Measurements from ENCODE around the gene CKS2.
"Not testable (repeated sequence)": the region's sequence is repeated elsewhere in the genome, so short reads cannot be mapped to it uniquely, and the experiment has no call there.

CKS2 gene

DNA sequence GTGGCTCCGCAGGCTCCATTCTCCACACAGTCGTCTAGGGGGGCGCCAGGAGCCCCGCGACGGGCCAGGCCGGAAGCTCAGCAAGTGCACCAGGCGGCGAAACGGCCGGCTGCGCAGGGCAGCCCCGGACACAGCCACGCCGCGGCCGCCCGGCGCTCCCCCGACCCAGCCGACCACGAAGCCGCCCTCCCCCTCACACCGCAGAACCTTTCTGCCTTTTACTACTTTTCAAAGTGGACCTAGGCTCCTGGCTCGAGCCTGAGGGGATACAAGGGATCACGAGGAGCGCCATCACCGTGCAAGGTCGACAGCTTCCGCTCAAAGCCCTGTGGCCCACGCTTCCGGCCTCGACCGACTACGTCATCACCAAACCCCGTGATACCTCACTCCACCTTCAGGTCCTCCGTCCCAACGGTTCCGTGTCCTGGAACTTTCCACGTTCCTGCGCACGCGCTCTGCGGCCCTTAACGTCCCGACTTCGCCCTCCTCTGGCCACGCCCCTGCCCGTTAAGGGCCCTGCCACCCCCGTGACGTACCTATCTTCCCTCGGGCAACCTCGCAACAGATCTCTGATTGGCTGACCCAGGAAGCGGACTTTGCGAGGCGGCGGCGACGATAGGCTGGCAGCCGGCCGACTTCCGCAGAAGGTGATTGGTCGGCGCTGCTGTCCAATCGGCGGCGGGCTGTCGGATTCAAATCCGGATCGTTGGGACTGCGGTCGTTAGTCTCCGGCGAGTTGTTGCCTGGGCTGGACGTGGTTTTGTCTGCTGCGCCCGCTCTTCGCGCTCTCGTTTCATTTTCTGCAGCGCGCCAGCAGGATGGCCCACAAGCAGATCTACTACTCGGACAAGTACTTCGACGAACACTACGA is at the start of gene CKS2:
Gene CKS2, plus strand, starts transcription at position 721 of the 871 bp plus-strand sequence. Its CDS starts 98 bp downstream, at position 819.
- DNase-seq: peak; percentile 99

DNA sequence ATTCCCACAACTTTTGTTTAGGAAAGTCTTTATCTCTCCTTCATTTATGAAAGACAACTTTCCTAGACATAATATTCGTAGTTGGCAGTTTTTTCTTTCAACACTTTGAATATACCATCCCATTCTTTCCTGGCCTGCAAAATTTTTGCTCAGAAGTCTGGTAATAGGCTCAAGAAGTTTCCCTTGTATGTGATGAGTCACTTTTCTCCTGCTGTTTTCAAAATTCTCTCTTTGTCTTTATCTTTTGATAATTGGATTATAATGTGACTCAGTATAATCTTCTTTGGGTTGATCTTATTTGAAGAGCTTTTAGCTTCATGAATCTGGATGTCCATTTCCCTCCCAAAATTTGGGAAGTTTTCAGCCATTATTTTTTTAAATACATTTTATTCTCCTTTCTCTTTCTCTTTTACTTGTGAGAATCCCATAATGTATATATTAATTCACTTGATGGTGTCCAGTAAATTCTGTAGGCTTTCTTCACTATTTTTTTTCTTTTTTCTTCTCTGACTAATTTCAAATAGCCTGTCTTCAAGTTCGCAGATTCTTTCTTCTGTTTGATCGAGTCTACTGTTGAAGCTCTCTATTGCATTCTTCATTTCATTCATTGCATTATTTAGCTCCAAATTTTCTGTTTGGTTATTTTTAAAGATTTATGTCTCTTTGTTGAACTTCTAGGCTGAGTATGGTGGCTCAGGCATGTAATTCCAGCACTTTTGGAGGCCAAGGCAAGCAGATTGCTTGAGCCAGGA is 37.3 kb upstream of the CKS2 start:
- DNase-seq: no peak

DNA sequence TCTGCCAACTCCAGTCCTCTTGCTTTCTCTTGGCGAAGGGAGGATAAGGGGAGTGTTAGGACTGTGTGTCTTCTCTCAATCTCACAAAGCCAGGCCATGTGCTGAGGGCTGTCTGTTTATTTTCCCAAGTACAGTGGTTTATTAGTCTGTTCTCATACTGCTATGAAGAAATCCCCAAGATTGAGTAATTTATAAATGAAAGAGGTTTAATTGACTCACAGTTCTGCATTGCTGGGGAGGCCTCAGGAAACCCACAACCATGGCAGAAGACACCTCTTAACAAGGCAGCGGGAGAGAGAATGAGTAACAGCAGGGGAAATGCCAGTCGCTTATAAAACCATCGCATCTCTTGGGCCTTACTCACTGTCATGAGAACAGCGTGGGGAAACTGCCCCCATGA is 36.2 kb upstream of the CKS2 start:
- DNase-seq: no peak

DNA sequence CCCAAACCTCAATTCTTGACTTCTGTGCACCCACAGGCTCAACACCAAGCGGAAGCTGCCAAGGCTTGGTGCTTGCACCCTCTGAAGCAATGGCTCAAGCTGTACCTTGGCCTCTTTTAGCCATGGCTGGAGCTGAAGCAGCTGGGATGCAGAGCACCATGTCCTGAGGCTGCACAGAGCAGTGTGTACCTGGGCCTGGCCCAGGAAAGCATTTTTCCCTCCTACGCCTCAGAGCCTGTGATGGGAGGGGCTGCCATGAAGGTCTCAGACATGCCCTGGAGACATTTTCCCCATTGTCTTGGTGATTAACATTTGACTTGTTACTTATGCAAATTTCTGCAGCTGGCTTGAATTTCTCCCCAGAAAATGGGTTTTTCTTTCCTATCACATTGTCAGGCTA is 35.0 kb upstream of the CKS2 start:
- DNase-seq: not testable (repeated sequence)

DNA sequence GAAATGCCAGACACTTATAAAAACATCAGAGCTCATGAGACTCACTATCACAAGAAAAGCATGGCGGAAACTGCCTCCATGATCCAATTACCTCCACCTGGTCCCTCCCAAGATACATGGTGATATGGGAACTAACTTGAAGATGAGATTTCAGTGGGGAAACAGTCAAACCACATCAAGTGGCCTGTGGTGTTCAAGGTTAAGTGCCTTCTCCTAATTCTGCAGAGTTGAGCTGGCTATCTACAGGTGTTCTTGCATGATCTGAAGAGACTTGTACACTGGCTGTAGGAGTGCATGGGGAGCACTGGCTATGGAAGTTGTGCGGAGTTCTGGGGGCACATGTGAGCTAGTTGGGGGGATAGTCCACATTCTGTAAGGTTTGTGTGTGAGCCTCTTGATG is 34.0 kb upstream of the CKS2 start:
- DNase-seq: no peak

DNA sequence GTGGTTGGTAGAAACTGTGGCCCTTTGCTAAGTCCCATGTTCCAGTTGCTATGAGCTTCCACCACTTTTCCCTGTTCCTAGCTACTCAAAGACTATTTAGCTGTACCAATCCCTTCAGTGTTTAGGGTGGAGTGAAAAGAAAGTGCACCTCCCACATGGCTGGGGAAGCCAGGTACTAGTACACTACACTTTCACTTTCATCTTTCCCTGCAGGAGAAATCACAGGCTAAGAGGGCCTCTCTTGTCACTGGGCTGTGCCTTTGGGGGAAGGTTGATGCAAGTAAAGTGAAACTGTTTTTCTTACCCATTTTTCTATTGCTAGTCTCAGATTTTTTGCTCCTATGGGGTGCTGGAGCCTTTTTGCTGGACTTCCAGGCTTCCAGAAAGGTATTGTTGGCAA is 33.5 kb upstream of the CKS2 start:
- no peak for DNase-seq

DNA sequence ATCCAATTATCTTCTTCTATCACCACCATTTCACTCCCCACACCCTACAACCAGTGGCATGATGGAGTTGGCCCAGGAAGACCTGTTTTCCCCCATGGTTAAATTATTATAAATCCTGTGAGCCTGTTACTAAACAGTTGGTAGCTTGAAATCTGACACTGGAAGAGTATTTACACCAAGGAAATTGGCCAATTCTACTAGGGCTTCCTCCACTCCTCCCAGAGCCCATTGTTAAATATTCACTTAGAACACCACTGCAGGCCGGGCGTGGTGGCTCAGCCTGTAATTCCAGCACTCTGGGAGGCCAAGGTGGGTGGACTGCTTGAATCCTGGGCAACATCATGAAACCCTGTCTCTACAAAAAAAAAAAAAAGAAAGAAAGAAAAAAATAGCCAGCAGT is 32.4 kb upstream of the CKS2 start:
- no peak for DNase-seq

DNA sequence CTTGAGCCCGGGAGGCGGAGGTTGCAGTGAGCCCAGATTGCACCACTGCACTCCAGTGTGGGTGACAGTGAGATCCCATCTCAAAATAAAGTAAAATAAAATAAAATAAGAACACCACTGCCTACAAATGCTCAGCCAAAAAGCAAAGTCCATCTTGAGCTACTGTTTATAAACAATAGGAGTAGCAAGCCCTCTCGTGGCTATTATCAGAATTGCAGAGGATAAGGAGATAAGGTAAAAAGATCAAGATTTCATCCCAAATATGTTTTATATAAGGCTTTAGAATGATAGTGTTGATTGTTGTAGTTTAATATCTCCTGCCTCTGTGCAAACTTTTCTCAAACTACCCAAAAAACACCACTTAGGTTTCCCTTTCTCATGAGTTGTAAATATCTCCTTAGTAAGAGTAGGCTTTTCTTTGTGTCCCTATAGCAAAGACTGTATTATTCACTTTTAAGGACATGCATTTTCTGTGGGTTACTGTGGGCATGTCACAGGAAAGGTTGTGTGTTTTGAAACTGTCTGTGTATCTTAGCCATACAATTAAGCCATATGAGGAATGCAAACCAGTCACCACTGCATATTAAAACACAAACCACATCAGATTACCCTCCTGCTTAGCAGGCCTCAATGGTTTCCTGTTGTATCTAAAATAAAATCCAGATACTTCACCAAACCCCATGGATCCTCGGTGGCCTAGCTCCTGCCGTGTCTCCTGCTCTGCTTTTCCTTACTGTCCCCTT is 31.8 kb upstream of the CKS2 start:
- DNase-seq: no peak

DNA sequence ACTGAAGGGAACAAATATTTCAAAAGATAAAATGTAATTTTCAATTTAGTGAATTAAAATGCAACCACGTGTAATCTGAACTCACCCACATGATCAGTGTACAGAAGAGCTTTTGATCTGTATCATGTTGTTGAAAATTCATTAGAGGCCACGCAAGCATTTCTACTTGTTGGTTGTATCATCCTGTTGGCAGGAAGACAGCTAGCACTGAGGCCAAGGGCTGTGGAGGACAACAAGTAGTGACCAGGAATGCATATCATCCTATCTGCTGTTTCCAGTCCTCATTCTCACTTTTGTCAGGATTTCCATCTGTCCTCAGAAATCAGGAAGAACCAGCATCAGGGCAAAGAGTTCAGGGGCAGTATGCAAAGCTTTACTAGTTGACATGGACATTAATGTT is 29.9 kb upstream of the CKS2 start:
- no peak for DNase-seq

DNA sequence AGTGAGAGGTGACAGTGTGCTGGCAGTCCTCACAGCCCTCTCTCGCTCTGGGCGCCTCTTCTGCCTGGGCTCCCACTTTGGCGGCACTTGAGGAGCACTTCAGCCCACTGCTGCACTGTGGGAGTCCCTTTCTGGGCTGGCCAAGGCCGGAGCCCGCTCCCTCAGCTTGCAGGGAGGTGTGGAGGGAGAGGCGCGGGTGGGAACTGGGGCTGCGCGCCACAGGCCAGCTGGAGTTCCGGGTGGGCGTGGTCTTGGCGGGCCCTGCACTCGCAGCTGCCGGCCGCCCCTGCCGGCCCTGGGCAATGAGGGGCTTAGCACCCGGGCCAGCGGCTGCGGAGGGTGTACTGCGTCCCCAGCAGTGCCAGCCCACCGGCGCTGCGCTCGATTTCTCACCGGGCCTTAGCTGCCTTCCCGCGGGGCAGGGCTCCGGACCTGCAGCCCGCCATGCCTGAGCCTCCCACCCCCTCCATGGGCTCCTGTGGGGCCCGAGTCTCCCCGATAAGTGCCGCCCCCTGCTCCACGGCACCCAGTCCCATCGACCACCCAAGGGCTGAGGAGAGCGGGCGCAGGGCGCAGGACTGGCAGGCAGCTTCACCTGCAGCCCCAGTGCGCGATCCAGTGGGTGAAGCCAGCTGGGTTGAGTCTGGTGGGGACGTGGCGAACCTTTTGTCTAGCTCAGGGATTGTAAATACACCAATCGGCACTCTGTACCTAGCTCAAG is 28.6 kb upstream of the CKS2 start:
- not testable (repeated sequence) for DNase-seq

DNA sequence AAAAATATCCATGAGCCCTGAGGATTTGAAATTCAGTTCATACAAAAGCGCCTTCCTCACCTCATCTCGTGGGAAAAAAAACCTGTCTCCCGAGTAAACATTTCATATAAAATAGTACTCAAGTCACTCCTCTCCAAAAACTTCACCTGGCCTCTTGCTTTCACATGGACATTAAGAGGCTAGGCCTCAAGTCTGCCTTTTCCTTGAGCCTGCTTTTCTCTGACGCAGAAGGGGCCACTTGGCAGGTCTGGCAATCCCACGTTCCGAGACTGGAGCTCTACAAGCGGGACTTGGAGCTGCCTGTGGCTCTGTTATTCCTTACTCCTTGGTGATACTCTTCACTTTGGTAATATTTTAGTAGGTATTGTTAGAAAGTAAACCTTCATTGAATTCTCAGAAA is 26.9 kb upstream of the CKS2 start:
- no peak for DNase-seq

DNA sequence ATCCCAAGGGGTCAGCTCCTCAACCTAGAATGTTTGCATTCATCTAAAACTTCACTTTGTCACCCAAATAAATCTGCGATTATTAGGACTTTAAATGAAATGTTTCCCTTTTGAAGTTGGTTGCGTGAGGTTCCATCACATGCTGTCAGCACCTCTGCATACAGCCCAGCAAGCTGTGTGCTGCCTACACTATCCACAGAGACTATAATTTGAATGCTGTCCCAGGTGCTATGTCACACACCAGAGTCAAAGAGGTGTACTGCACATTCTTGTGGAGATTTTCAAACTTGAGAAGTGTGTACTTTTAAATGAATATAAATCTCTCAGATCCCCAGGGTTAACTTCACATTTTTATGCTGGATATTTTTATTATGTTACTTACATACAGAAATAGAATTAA is 19.3 kb upstream of the CKS2 start:
- no peak for DNase-seq

DNA sequence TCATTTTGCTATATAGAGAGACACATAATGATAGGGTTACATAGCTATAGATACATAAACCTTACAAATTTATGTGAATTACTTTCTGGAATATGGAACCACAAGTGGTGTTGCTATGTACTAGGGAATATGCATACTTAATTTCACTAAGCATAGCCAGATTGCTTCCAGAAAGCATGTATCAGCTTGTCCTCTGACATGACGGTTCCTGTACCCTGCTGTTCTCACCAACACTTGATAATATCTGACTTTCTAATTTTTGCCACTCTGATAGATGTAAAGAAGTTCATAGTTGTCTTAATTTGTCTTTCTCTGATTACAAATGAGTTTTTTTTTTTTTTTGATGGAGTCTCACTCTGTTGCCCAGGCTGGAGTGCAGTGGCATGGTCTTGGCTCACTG is 18.0 kb upstream of the CKS2 start:
- no peak for DNase-seq

DNA sequence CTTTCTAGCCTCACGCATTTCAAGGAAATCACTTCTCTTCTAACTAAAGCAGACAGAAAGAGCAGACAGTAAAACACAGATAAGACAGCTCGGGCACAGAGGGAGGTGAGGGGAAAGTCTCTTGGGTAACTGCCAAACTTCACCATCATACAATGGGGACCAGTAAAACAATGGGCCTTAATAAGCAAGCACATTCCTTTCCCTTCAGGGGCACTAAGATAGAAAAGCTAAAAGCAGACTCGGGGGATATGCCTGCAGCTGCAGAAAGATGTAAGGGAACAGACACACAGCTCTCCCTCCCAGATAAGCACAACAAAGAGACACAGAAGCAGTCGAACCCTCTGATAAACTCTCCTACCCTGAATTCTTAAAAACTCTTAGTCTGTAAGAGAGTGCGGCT is 15.6 kb upstream of the CKS2 start:
- DNase-seq: no peak

DNA sequence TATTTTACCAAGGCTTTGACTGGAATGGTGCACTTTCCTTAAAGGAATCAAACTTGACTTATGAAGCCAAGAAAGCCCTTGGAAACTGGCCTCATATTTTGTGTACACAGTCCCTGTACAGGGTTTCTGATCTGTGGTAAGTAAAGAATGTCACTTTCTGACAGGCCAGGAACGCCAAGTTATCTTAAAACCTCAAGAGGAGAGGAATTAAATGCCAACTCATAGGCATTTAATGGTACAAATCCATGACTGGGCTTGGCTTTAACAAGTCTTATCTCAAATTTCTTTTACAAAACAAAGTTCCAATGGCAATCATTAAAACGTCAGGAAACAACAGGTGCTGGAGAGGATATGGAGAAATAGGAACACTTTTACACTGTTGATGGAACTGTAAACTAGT is 9.0 kb upstream of the CKS2 start:
- DNase-seq: not testable (repeated sequence)

DNA sequence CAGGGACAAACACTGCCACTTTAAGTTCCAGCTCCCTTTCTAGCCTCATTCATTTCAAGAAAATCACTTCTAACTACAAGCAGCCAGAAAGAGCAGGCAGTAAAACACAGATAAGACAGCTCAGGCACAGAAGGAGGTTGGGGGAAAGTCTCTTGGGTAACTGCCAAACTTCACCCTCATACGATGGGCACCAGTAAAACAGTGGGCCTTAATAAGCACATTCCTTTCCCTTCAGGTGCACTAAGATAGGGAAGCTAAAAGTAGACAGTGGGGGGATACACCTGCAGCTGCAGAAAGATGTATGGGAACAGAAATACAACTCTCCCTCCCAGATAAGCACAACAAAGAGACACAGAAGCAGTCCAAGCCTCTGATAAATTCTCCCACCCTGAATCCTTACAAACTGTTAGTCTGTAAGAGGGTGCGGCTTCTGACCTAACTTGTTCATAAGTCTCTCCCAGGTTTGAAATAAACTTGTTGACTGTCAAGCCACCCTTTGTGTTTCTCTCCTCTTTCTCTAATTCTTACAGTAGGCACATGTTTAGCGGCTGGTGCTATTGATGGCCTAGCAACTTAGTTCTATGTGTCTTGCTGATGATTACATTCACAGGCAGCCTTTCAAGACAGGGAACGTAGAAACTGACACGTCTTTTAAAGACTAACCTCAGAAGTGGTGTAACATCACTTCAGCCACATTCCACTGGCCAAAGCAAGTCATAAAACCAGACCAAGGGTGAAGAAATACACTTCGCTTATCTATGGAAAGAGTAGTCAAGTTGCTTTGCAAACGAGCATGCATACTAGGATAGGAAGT is 6.8 kb upstream of the CKS2 start:
- no peak for DNase-seq

DNA sequence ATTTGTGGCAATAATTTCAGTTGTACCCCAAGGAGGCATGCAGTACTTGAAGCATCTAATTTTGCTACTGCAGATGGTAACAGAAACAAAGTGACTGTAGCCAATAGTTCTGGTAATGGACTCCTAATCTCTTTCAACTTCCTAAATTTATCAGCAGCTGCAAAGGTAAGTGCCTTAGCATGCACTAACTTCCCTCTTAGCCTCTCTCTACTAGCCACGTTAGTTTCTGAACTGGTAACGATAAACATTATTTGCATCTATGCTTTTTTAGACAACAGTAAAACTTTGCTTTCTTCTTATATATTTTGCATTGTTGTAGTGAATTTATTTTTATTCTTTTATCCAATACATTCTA is 6.2 kb upstream of the CKS2 start:
- DNase-seq: no peak

DNA sequence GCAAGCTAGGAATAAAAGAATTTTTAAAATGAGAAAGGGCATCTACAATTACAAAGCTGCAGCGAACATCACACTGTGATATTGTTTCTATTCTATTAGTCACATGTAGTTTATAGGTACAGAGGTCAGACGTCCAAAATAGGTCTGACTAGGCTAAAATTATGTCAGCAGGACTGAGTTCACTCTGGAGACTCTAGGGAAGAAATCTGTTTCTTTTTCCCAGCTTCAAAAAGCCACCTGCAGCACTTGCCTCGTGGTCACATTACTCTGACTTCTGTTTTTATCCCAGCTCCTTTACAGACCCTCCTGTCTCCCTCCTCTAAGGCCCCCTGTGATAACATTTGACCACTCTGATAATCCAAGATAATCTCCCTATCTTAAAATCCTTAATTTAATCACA is 5.1 kb upstream of the CKS2 start:
- no peak for DNase-seq

DNA sequence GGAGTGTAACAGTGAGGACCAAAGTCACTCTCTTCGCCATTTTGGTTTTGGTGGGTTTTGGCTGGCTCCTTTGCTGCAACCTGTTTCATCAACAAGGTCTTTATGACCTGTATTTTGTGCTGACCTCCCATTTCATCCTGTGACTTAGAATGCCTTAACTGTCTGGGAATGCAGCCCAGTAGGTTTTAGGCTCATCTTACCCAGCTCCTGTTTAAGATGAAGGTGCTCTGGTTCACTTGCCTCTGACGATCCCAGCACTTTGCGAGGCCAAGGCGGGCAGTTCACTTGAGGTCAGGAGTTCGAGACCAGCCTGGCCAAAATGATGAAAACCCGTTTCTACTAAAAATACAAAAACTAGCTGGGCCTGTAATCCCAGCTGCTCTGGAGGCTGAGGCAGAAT is 1.8 kb upstream of the CKS2 start:
- no peak for DNase-seq

DNA sequence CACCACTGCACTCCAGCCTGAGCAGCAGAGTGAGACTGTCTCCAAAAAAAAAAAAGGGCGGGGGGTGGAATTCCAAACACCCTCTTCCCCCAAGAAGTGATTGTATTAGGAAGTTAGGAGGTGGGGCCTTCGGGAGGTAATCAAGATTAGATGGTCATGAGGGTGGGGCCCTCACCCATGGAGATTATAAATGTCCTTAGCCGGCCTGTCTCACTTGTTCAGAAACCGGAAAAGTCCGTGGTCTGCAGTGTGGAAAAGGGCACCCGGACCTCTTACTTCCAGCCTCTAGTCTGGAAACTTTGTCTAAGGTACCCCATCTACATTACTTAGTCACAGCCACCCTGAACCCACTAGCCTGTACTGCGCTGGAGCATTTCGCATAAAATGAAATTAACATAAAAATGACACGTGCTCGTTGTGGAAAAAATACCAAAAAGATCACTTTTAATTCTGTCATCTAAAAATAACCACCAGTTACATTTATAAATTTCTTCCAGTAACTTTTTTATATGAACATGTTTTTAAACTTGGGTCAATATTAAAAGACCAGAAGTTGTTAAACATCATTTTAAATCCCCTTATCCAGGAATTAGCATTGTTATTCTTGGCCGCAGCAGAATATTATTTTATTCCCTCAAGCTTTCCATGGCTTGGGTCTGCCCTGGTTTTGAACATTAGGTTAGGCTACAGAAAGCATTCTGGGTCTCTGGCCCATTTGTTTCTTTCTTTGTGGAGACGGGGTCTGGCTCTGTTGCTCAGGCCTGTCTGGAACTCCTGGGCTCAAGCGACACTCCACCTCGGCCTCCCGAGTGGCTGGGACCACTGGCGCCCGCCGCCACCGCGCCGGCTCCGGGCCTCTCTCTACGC is 1.2 kb upstream of the CKS2 start:
- no peak for DNase-seq

All from activated effector memory CD4-positive, alpha-beta T cell treated with Interleukin-2 at 50 U/mL for 16 hours (primary cell).